SK-N-SH (cell line): ENCODE results near the gene PSMB5.

Experiments used
- CTCF ChIP-seq: fragments of 200-600 bp; sonication (generic); IDR thresholded peaks from 2 replicates; pipeline ENCODE4 v1.6.1; 2017; ENCODE audit warnings: antibody characterized with exemption, mild to moderate bottlenecking, moderate library complexity
- FOXJ3 ChIP-seq: sonication (generic); formaldehyde crosslinking; IDR thresholded peaks from 2 replicates; pipeline ENCODE4 v1.5.1; 2020; ENCODE audit warnings: mild to moderate bottlenecking, missing genetic modification reagents
- POLR2AphosphoS5 ChIP-seq: IDR thresholded peaks from 2 replicates; pipeline ENCODE4 v1.6.1; 2012; ENCODE audit warnings: low read depth, low read length
- RAD21 ChIP-seq: IDR thresholded peaks from 2 replicates; pipeline ENCODE4 v1.6.1; 2012; ENCODE audit warnings: mild to moderate bottlenecking, low read length
- YY1 ChIP-seq: IDR thresholded peaks from 2 replicates; pipeline ENCODE4 v1.4.0; 2012; ENCODE audit warnings: low read depth, mild to moderate bottlenecking

GRCh38 chr14:23008831-23009230, 25.9 kb downstream of the PSMB5 start:
- TF ChIP-seq CTCF, result no peak
- TF ChIP-seq POLR2AphosphoS5, result no peak
- no peak for TF ChIP-seq YY1
- TF ChIP-seq FOXJ3, result no peak
- no peak for TF ChIP-seq RAD21
